ENCODE data around the gene ADAMTS2.

Gene ADAMTS2

GRCh38 chr5:179176571-179177230 is 168.6 kb downstream of the ADAMTS2 start:
- FAIRE-seq (no peak), DNase-seq (ENCODE audit: insufficient read length, low spot score) (no peak)
- TF ChIP-seq CTCF (IDR thresholded peaks at IDR 0.05; ENCODE audit: insufficient read depth, missing control alignments), result no peak

GRCh38 chr5:179176166-179176565 is 169.1 kb downstream of the ADAMTS2 start:
- no peak for TF ChIP-seq CTCF (IDR thresholded peaks at IDR 0.05; ENCODE audit: insufficient read depth, missing control alignments)
- no peak for DNase-seq (ENCODE audit: insufficient read length, low spot score)
- FAIRE-seq, result no peak

GRCh38 chr5:179171816-179172745 is 173.2 kb downstream of the ADAMTS2 start:
- FAIRE-seq (no peak), DNase-seq (ENCODE audit: insufficient read length, low spot score) (no peak)
- no peak for TF ChIP-seq CTCF (IDR thresholded peaks at IDR 0.05; ENCODE audit: insufficient read depth, missing control alignments)

- TF ChIP-seq CTCF (IDR thresholded peaks at IDR 0.05; ENCODE audit: insufficient read depth, missing control alignments), result no peak
- FAIRE-seq (no peak), DNase-seq (ENCODE audit: insufficient read length, low spot score) (no peak)
Observed at GRCh38 chr5:179171251-179171815, 173.9 kb downstream of the ADAMTS2 start.

- TF ChIP-seq CTCF (IDR thresholded peaks at IDR 0.05; ENCODE audit: insufficient read depth, missing control alignments), result no peak
- DNase-seq (ENCODE audit: insufficient read length, low spot score) (no peak), FAIRE-seq (no peak)
Observed at GRCh38 chr5:179170606-179171005, 174.7 kb downstream of the ADAMTS2 start.

GRCh38 chr5:179169836-179170235 is 175.4 kb downstream of the ADAMTS2 start:
- TF ChIP-seq CTCF (IDR thresholded peaks at IDR 0.05; ENCODE audit: insufficient read depth, missing control alignments), result no peak
- no peak for DNase-seq (ENCODE audit: insufficient read length, low spot score)
- no peak for FAIRE-seq
